GM12878 (cell line): ENCODE measurements around the gene VPS16. TPM values are rescaled to one million over a fixed set of nuclear protein-coding genes. Genes with fewer than 3 reads are reported as not detected.

Source experiments
- ATAC-seq: fragments of 200-7000 bp; cut with Tn5 transposase; 3 replicates; pipeline ENCODE4 v1.9.1; 2020; ENCODE audit warnings: mild to moderate bottlenecking, moderate library complexity
- BruUV-seq: library from RNA; stranded (reverse); fragments of 400-500 nt; replicated peaks from 2 replicates; lab custom pipeline; 2021; lab: Mats Ljungman, UMichigan
- CTCF ChIA-PET: fragments of 300-600 bp; sonication (Branson Sonifier 250); formaldehyde crosslinking; extraction: SDS; loops from one replicate; lab custom pipeline; 2021; ENCODE audit warnings: inconsistent platforms; lab: Yijun Ruan, JAX
- POLR2A ChIA-PET: fragments of 350-600 bp; formaldehyde crosslinking; extraction: SDS; loops from one replicate; lab custom pipeline; 2021; ENCODE audit warnings: inconsistent platforms; lab: Charles Lee
- RAD21 ChIA-PET: fragments of 300-600 bp; sonication (Branson Sonifier 250); formaldehyde crosslinking; loops from one replicate; lab custom pipeline; 2023; ENCODE audit warnings: antibody characterized with exemption; ENCODE audit not compliant: unreplicated experiment; lab: Charles Lee
- SMC1A ChIA-PET: fragments of 300-600 bp; sonication (Branson Sonifier 250); formaldehyde crosslinking; loops from one replicate; lab custom pipeline; 2023; ENCODE audit not compliant: unreplicated experiment, uncharacterized antibody; lab: Charles Lee
- DNase-seq: peaks from one replicate; pipeline ENCODE4 v3.0.0-alpha.2; 2011; ENCODE audit warnings: low read depth, low spot score
- FAIRE-seq: peaks from 3 replicates; lab custom pipeline; 2011; peaks lifted over from hg19 to GRCh38; lab: Jason Lieb, UNC
- H2AFZ ChIP-seq: 2 replicates; pipeline ENCODE4 v1.6.0; 2011; ENCODE audit warnings: low read depth, low read length, control low read depth; ENCODE audit not compliant: control insufficient read depth
- H3K27ac ChIP-seq: 2 replicates; pipeline ENCODE4 v1.5.1; 2011; ENCODE audit warnings: control low read depth; ENCODE audit not compliant: control insufficient read depth, insufficient read depth
- H3K27me3 ChIP-seq, 2 experiments: replicated peaks in 1 of 2; 2 replicates each; pipeline versions ENCODE4 v1.6.0 to v1.6.1; 2011; ENCODE audit warnings: low read length in 1 of 2; ENCODE audit not compliant: control insufficient read depth in 2 of 2, insufficient read depth in 2 of 2
- H3K36me3 ChIP-seq, 2 experiments: 2 replicates each; pipeline ENCODE4 v1.5.1; 2011; ENCODE audit warnings: low read length in 1 of 2; ENCODE audit not compliant: control insufficient read depth in 2 of 2, insufficient read depth in 2 of 2
- H3K4me1 ChIP-seq: 2 replicates; pipeline ENCODE4 v1.6.1; 2011; ENCODE audit warnings: mild to moderate bottlenecking, low read length, moderate library complexity, mixed read lengths; ENCODE audit not compliant: control insufficient read depth, insufficient read depth
- H3K4me2 ChIP-seq: 2 replicates; pipeline ENCODE4 v1.6.0; 2011; ENCODE audit warnings: control low read depth; ENCODE audit not compliant: control insufficient read depth, insufficient read depth
- H3K4me3 ChIP-seq: fragments of 200-600 bp; sonication (generic); 2 replicates; pipeline ENCODE4 v1.5.1; 2016
- H3K79me2 ChIP-seq: 2 replicates; pipeline ENCODE4 v1.6.0; 2011; ENCODE audit warnings: low read length; ENCODE audit not compliant: control insufficient read depth, insufficient read depth
- H3K9ac ChIP-seq: 2 replicates; pipeline ENCODE4 v1.8.0; 2011; ENCODE audit warnings: low read length, control low read depth, mixed read lengths; ENCODE audit not compliant: control insufficient read depth, insufficient read depth
- H3K9me3 ChIP-seq: replicated peaks from 3 replicates; pipeline ENCODE4 v1.5.1; 2011; ENCODE audit warnings: mild to moderate bottlenecking, low read length; ENCODE audit not compliant: control insufficient read depth, insufficient read depth
- H4K20me1 ChIP-seq: 2 replicates; pipeline ENCODE4 v1.6.0; 2011; ENCODE audit not compliant: control insufficient read depth, insufficient read depth
- EED ChIP-seq: sonication (generic); IDR thresholded peaks from 2 replicates; pipeline ENCODE4 v1.6.1; 2016; ENCODE audit warnings: antibody characterized with exemption, low read depth
- ELK1 ChIP-seq: IDR thresholded peaks from 2 replicates; pipeline ENCODE4 v1.6.1; 2012; ENCODE audit warnings: low read depth, low read length, improper control_type of control experiment
- FOS ChIP-seq: IDR thresholded peaks from 3 replicates; pipeline ENCODE4 v1.6.1; 2011; ENCODE audit warnings: borderline replicate concordance; ENCODE audit not compliant: insufficient read length; ENCODE audit errors: extremely low read depth
- MTA2 ChIP-seq: fragments of 450-650 bp; IDR thresholded peaks from 2 replicates; pipeline ENCODE4 v1.6.1; 2016; ENCODE audit warnings: low read depth, mild to moderate bottlenecking, moderate library complexity
- PML ChIP-seq: IDR thresholded peaks from 2 replicates; pipeline ENCODE4 v1.6.1; 2012; ENCODE audit warnings: low read length, inconsistent platforms
- RAD21 ChIP-seq: IDR thresholded peaks from 2 replicates; pipeline ENCODE4 v1.6.1; 2011; ENCODE audit warnings: mild to moderate bottlenecking, low read depth, low read length, moderate library complexity; ENCODE audit not compliant: insufficient read depth
- RAD51 ChIP-seq: fragments of 450-650 bp; IDR thresholded peaks from 2 replicates; pipeline ENCODE4 v1.6.1; 2016; ENCODE audit warnings: moderate library complexity, mild to moderate bottlenecking, inconsistent platforms
- RUNX3 ChIP-seq: IDR thresholded peaks from 2 replicates; pipeline ENCODE4 v1.6.1; 2012; ENCODE audit warnings: low read length, inconsistent platforms
- SIX5 ChIP-seq: IDR thresholded peaks from 2 replicates; pipeline ENCODE4 v1.6.1; 2011; ENCODE audit warnings: mild to moderate bottlenecking, low read depth, low read length, moderate library complexity; ENCODE audit not compliant: severe bottlenecking
- SKIL ChIP-seq: fragments of 450-650 bp; IDR thresholded peaks from 2 replicates; pipeline ENCODE4 v1.6.1; 2017; ENCODE audit warnings: mild to moderate bottlenecking, low read depth, inconsistent platforms; ENCODE audit not compliant: poor library complexity, severe bottlenecking
- ZNF274 ChIP-seq: IDR thresholded peaks from one replicate; pipeline ENCODE4 v1.8.0; 2011; ENCODE audit not compliant: insufficient read length, insufficient read depth
- WGBS: methylation state at CpG from one replicate; pipeline ENCODE4 v1.1.6; 2016; ENCODE audit warnings: low lambda C conversion rate; ENCODE audit not compliant: insufficient replicate concordance, insufficient coverage; ENCODE audit errors: missing lambda C conversion rate; 5-methylcytosine and 5-hydroxymethylcytosine counted together
- in situ Hi-C: fragments of 300-500 bp; cut with MboI; formaldehyde crosslinking; loops from 9 replicates; pipeline ENCODE4 v1.14.3; 2018; ENCODE audit warnings: mixed read lengths
- intact Hi-C: fragments of 100-400 bp; cut with micrococcal nuclease; formaldehyde crosslinking; loops from one replicate; pipeline ENCODE4 v1.14.2; 2022; ENCODE audit not compliant: unreplicated experiment
- polyA plus RNA-seq, 11 experiments: library from polyadenylated mRNA; depleted of rRNA in 4 of 11; unstranded in 6 of 11; stranded (reverse) in 5 of 11; fragments of >200 nt; fragmentation: Nextera tagmentation in 4 of 11; fragmentation: Illumina TruSeq in 1 of 11; extraction: Ambion mirVana in 4 of 11; extraction: Trizol in 1 of 11; gene quantifications; 1 replicate in 1 of 11; 2 replicates in 10 of 11; pipeline versions ENCODE4 v1.2.1 to v1.2.3, GENCODE V29; 2011 to 2016; ENCODE audit warnings: inconsistent platforms in 2 of 11, missing spikeins in 2 of 11, low read depth in 1 of 11
- total RNA-seq, 4 experiments: library from RNA; depleted of rRNA in 3 of 4; stranded (reverse); fragments of >200 nt in 3 of 4; fragmentation: Illumina TruSeq in 1 of 4; extraction: Trizol in 1 of 4; gene quantifications; 2 replicates each; pipeline versions ENCODE4 v1.2.1 to v1.2.3, GENCODE V29; 2013 to 2021

The VPS16 gene
- total and polyA plus RNA-seq, 10 of the 15 experiments (the other 5 are each of a cell fraction or from before 2014, with no cell fraction given): 8.4 to 37.5 (median 26.4) TPM

DNA sequence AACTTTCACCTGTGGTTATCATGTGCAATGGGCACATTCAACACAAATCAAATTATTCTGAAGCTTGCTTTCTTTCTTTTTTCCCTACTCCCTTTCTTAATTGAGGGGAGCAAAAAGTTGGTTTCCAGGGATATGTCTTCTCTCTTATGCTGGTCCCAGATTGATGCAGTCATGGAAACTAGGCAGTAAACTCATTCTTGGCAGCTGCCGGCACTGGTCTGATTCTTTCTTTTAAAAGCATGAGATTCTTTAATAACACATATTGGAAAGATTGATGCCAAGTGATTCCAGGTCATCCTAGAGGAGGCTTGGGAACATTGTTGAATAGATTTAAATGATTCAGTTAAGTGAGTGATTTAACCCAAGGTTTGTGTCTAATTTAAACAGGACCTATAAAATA, 61.7 kb downstream of the VPS16 start (continued):
- no peak for TF ChIP-seq ELK1
- no peak for TF ChIP-seq PML
- no peak for TF ChIP-seq SKIL
- no peak for TF ChIP-seq RUNX3
- no peak for TF ChIP-seq EED
- TF ChIP-seq FOS: no peak
- TF ChIP-seq RAD21: no peak
- TF ChIP-seq, all 136 proteins: peak for 0

DNA sequence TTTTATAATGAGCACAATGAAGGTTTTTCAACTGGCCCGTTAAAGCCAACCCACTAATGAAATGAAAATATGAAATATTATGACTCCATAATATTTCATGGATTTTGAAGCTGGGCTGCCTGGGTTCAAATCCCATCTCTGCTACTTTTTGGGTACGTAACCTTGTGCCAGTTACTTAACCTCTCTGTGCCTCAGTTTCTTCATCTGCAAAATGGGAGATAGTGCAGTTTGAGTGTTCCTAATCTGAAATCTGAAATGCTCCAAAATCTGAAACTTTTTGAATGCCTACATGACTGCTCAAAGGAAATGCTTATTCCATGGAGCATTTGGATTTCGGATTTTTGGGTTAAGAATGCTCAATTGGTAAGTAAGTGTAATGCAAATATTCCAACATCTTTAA, 62.3 kb downstream of the VPS16 start:
- TSS peak; percentile 11 for BruUV-seq

More for the DNA sequence above, 62.3 kb downstream of the VPS16 start:
- Histone ChIP-seq H3K79me2 (peaks cover 21% of the 10 kb centered on the region), H4K20me1 (no peaks in the 10 kb centered on the region), H3K27me3 (no peaks in the 10 kb centered on the region), H3K27ac (no peak overlapping the region), H3K4me2 (no peak overlapping the region), H3K36me3 (no peaks in the 10 kb centered on the region), H3K9me3 (no peaks in the 10 kb centered on the region), H2AFZ (no peak overlapping the region), H3K4me1 (peaks cover 27% of the 10 kb centered on the region), H3K4me3 (no peak overlapping the region), H3K9ac (no peak overlapping the region)
- 100% methylated on average over 3 of the region's 3 CpGs for WGBS
- DNase-seq (no peak), FAIRE-seq (no peak), ATAC-seq (no peak)
- TF ChIP-seq ZNF274 (no peak), SIX5 (no peak), RAD51 (no peak), MTA2 (no peak)
- RAD21 ChIA-PET: no interaction called here
- POLR2A ChIA-PET: no interaction called here
- intact Hi-C loops (no loop called here), in situ Hi-C loops (no loop called here)
- SMC1A ChIA-PET: no interaction called here
- CTCF ChIA-PET: no interaction called here
